Measurements from ENCODE around the gene PTGFR. TPM values are rescaled to one million over a fixed set of nuclear protein-coding genes. Genes with fewer than 3 reads are reported as not detected.

The PTGFR gene
- total and polyA plus RNA-seq, 2 of the 4 experiments (the other 2 are of a cell fraction) = 1.7 to 5.4 TPM

- BruUV-seq (replicated peaks) = no TSS peak
- Histone ChIP-seq H2AK5ac (ENCODE audit: low read depth, low read length) (no peak overlapping the region), H3K18ac (ENCODE audit: low read depth, low read length) (no peak overlapping the region), H3K14ac (replicated peaks; ENCODE audit: low read depth, low read length) (no peak overlapping the region), H2BK15ac (ENCODE audit: low read depth, low read length) (no peak overlapping the region), H3K79me1 (ENCODE audit: low read depth in 1 of 2, low read length in 2 of 2) (no peaks in the 10 kb centered on the region), H3K9me3 (ENCODE audit: control insufficient read depth, insufficient read depth, low read length) (peaks cover 9% of the 10 kb centered on the region), H2AK9ac (replicated peaks; ENCODE audit: low read depth, low read length, poor library complexity) (no peak overlapping the region), H3K27me3 (ENCODE audit: control insufficient read depth, insufficient read depth, low read length) (no peaks in the 10 kb centered on the region), H3K27ac (ENCODE audit: insufficient read depth, low read length) (no peak overlapping the region), H3K4me2 (ENCODE audit: low read depth, low read length) (no peak overlapping the region), H2BK120ac (ENCODE audit: low read depth, low read length) (no peak overlapping the region), H3K9ac (ENCODE audit: low read depth, low read length) (no peak overlapping the region), H3K56ac (ENCODE audit: extremely low read depth, insufficient read depth, low read length) (no peak overlapping the region), H4K8ac (ENCODE audit: low read depth in 2 of 2, low read length in 2 of 2) (no peak overlapping the region), H3K9me1 (ENCODE audit: insufficient read depth, low read length) (no peaks in the 10 kb centered on the region), H3K36me3 (ENCODE audit: control insufficient read depth, insufficient read depth, low read length) (no peaks in the 10 kb centered on the region), H2BK5ac (ENCODE audit: low read depth, low read length, poor library complexity, severe bottlenecking) (no peak overlapping the region), H3K23ac (ENCODE audit: low read depth, low read length) (no peak overlapping the region), H2BK20ac (ENCODE audit: low read depth, low read length) (no peak overlapping the region), H3K4me3 (ENCODE audit: insufficient read depth, low read depth, low read length) (no peak overlapping the region), H3K4ac (ENCODE audit: low read depth, low read length) (no peak overlapping the region), H4K20me1 (ENCODE audit: insufficient read depth, low read length) (no peaks in the 10 kb centered on the region), H4K5ac (ENCODE audit: low read depth, low read length) (no peak overlapping the region), H3K4me1 (ENCODE audit: control insufficient read depth, insufficient read depth, low read length) (no peaks in the 10 kb centered on the region), H2AFZ (replicated peaks; ENCODE audit: low read length, poor library complexity) (no peak overlapping the region), H4K91ac (ENCODE audit: insufficient read depth, low read depth, low read length) (no peak overlapping the region)
- dilution Hi-C loops (cut with HindIII; ENCODE audit: low sequenced_read_pairs, unreplicated experiment) (no loop called here), intact Hi-C loops (cut with micrococcal nuclease) (no loop called here), in situ Hi-C loops (cut with MboI; ENCODE audit: low sequenced_read_pairs) (no loop called here)
- no peak for ATAC-seq (ENCODE audit: low read depth)
- CTCF ChIA-PET = no interaction called here
- DNase-seq = no peak
- TF ChIP-seq MXI1 (IDR thresholded peaks at IDR 0.05; ENCODE audit: borderline replicate concordance, low read depth, low read length) (no peak), CHD1 (IDR thresholded peaks at IDR 0.05; ENCODE audit: low read depth, low read length) (no peak), POLR2A (IDR thresholded peaks at IDR 0.05; ENCODE audit: low read depth, low read length) (no peak), BHLHE40 (IDR thresholded peaks at IDR 0.05; ENCODE audit: low read depth, low read length) (no peak), FOS (IDR thresholded peaks at IDR 0.05; ENCODE audit: low read depth, low read length) (no peak), MAZ (IDR thresholded peaks at IDR 0.05; ENCODE audit: borderline replicate concordance, low read depth, low read length) (no peak), CTCF (conservative IDR thresholded peaks at IDR 0.05; ENCODE audit: low read depth, low read length) (no peak), MAFK (IDR thresholded peaks at IDR 0.05; ENCODE audit: low read depth, low read length) (no peak), NFE2L2 (IDR thresholded peaks at IDR 0.05; ENCODE audit: low read depth, low read length) (no peak), USF2 (IDR thresholded peaks at IDR 0.05; ENCODE audit: low read depth, low read length) (no peak), SMC3 (IDR thresholded peaks at IDR 0.05; ENCODE audit: low read depth, low read length) (no peak), RAD21 (IDR thresholded peaks at IDR 0.05; ENCODE audit: low read length) (no peak), CEBPB (IDR thresholded peaks at IDR 0.05; ENCODE audit: low read depth, low read length) (no peak), ELK1 (IDR thresholded peaks at IDR 0.05; ENCODE audit: borderline replicate concordance, low read depth, low read length) (no peak)
- POLR2A ChIA-PET (ENCODE audit: unreplicated experiment) = no interaction called here
These were observed 64.1 kb downstream of the PTGFR start for GRCh38 chr1:78554840-78555239.

Data from IMR-90 (cell line).